GM23248 (cell line): ENCODE measurements around the gene EPG5.

Source experiments
- EZH2 ChIP-seq: fragments of 200-600 bp; sonication (generic); IDR thresholded peaks from 2 replicates; pipeline ENCODE4 v1.6.1; 2018; ENCODE audit warnings: antibody characterized with exemption, mild to moderate bottlenecking; ENCODE audit not compliant: insufficient read depth, poor library complexity, severe bottlenecking
- EZH2phosphoT487 ChIP-seq: fragments of 200-600 bp; sonication (generic); IDR thresholded peaks from 2 replicates; pipeline ENCODE4 v1.6.1; 2018; ENCODE audit warnings: antibody characterized with exemption, moderate library complexity, mild to moderate bottlenecking, low read depth; ENCODE audit not compliant: insufficient read depth

GRCh38 chr18:45938488-45938935, 28.6 kb downstream of the EPG5 start:
- TF ChIP-seq EZH2 (no peak), EZH2phosphoT487 (no peak)
